Parathyroid adenoma (tissue), 2 donors: ENCODE data around the gene MFAP3L.

Experiments
- H2AFZ ChIP-seq: fragments of 300-600 bp; sonication (generic); one replicate; pipeline ENCODE4 v1.7.0; 2017; ENCODE audit warnings: antibody characterized with exemption, mild to moderate bottlenecking
- H3K27ac ChIP-seq: fragments of 300-600 bp; sonication (generic); one replicate; pipeline ENCODE4 v1.7.0; 2017
- H3K27me3 ChIP-seq: fragments of 300-600 bp; sonication (generic); one replicate; pipeline ENCODE4 v1.7.0; 2017; ENCODE audit warnings: low read length; ENCODE audit not compliant: control insufficient read depth, insufficient read depth
- H3K36me3 ChIP-seq: fragments of 300-600 bp; sonication (generic); one replicate; pipeline ENCODE4 v1.7.0; 2017; ENCODE audit warnings: low read length; ENCODE audit not compliant: control insufficient read depth, insufficient read depth
- H3K4me1 ChIP-seq: fragments of 300-600 bp; sonication (generic); one replicate; pipeline ENCODE4 v1.7.0; 2017; ENCODE audit warnings: control low read depth
- H3K4me2 ChIP-seq: fragments of 300-600 bp; sonication (generic); one replicate; pipeline ENCODE4 v1.7.0; 2017; ENCODE audit warnings: low read length
- H3K4me3 ChIP-seq: fragments of 300-600 bp; sonication (generic); one replicate; pipeline ENCODE4 v1.7.0; 2017; ENCODE audit warnings: low read depth, low read length
- H3K79me2 ChIP-seq: fragments of 300-600 bp; sonication (generic); one replicate; pipeline ENCODE4 v1.7.0; 2017; ENCODE audit warnings: control low read depth
- H3K9ac ChIP-seq: fragments of 300-600 bp; sonication (generic); one replicate; pipeline ENCODE4 v1.7.0; 2017; ENCODE audit warnings: mild to moderate bottlenecking
- H3K9me3 ChIP-seq: fragments of 300-600 bp; sonication (generic); one replicate; pipeline ENCODE4 v1.7.0; 2017; ENCODE audit warnings: low read length; ENCODE audit not compliant: control insufficient read depth
- TF ChIP-seq, protein P1 (sequence below): fragments of 300-600 bp; sonication (generic); IDR thresholded peaks from one replicate; pipeline ENCODE4 v1.7.0; 2017; ENCODE audit warnings: antibody characterized with exemption, mild to moderate bottlenecking
- donor health status: primary hyperparathyroidism.

The MFAP3L gene

DNA sequence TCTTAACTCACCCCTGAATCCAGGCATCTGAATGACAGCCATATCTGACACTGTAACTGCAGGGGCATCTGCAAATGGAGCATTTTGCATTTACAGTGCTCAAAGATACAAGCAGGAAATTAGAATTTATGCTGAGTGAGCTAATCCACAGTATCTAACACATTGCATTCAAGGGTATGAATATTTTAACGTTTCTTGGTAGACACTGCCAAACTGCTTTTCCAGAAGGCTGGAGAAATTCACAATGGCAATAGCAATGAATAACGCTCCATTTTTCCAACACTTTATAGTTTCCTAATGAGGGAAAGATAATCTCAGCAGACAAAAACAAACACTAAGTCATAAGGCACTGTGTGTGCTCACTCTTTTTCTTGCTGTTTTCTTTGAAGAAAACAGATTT is 32.6 kb upstream of the MFAP3L start:
- Histone ChIP-seq H3K27ac (no peak overlapping the region), H3K9me3 (no peaks in the 10 kb centered on the region), H3K36me3 (no peaks in the 10 kb centered on the region), H3K4me1 (no peaks in the 10 kb centered on the region), H3K9ac (no peak overlapping the region), H3K4me2 (no peak overlapping the region), H3K27me3 (no peaks in the 10 kb centered on the region), H3K79me2 (no peaks in the 10 kb centered on the region), H3K4me3 (no peak overlapping the region), H2AFZ (no peak overlapping the region)
- TF ChIP-seq, protein P1, sequence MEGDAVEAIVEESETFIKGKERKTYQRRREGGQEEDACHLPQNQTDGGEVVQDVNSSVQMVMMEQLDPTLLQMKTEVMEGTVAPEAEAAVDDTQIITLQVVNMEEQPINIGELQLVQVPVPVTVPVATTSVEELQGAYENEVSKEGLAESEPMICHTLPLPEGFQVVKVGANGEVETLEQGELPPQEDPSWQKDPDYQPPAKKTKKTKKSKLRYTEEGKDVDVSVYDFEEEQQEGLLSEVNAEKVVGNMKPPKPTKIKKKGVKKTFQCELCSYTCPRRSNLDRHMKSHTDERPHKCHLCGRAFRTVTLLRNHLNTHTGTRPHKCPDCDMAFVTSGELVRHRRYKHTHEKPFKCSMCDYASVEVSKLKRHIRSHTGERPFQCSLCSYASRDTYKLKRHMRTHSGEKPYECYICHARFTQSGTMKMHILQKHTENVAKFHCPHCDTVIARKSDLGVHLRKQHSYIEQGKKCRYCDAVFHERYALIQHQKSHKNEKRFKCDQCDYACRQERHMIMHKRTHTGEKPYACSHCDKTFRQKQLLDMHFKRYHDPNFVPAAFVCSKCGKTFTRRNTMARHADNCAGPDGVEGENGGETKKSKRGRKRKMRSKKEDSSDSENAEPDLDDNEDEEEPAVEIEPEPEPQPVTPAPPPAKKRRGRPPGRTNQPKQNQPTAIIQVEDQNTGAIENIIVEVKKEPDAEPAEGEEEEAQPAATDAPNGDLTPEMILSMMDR, result no peak

DNA sequence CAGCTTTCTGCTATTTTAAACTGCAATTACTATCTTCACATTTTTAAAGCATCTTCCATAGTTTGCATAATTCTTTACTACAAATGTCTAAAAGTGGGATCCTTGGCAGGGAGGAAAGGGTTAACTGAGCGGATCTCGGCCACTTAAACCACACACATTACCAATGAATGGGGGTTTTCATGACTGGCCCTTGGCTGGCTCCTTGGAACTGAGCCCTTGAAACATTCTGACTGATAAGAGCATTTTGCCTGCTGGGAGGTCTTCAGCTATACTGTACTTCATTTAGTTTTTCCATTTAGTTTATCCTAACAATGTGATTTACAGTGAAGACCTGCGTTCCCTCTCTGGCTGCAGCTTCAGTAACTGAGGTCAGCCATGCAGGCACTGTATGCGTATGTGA is 31.7 kb upstream of the MFAP3L start:
- TF ChIP-seq, protein P1, result no peak
- H3K36me3 ChIP-seq, result no peaks in the 10 kb centered on the region
- H3K27me3 ChIP-seq, result no peaks in the 10 kb centered on the region

DNA sequence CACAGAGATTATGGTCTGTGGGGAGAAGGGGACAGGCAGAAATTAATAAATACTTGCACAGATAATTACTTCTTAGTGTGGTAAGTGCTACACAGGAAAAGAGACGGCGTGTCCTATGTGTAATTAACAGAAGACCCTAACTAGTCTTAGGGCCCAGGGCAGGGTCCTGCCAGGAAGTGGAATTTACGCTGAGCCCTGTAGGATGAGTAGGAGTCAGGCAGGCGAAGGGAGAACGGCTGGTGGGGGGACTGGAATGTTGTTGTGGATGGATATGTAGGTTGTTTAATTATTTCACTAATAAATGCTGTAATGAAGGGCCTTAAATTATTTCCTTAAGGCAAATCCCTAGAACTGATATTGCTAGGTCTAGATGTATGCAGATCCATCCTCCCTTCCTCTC is 26.7 kb upstream of the MFAP3L start:
- H3K9ac ChIP-seq, result no peak overlapping the region
- no peak overlapping the region for H3K4me3 ChIP-seq
- no peak overlapping the region for H2AFZ ChIP-seq
- no peaks in the 10 kb centered on the region for H3K27me3 ChIP-seq
- no peaks in the 10 kb centered on the region for H3K9me3 ChIP-seq
- H3K79me2 ChIP-seq, result no peaks in the 10 kb centered on the region
- no peaks in the 10 kb centered on the region for H3K36me3 ChIP-seq
- H3K4me1 ChIP-seq, result no peaks in the 10 kb centered on the region
- no peak overlapping the region for H3K4me2 ChIP-seq
- no peak overlapping the region for H3K27ac ChIP-seq
- TF ChIP-seq, protein P1, result no peak

More for the DNA sequence above, 31.7 kb upstream of the MFAP3L start:
- Histone ChIP-seq H2AFZ (no peak overlapping the region), H3K4me3 (no peak overlapping the region), H3K4me1 (no peaks in the 10 kb centered on the region), H3K9me3 (no peaks in the 10 kb centered on the region), H3K9ac (no peak overlapping the region), H3K4me2 (no peak overlapping the region), H3K79me2 (no peaks in the 10 kb centered on the region), H3K27ac (no peak overlapping the region)

DNA sequence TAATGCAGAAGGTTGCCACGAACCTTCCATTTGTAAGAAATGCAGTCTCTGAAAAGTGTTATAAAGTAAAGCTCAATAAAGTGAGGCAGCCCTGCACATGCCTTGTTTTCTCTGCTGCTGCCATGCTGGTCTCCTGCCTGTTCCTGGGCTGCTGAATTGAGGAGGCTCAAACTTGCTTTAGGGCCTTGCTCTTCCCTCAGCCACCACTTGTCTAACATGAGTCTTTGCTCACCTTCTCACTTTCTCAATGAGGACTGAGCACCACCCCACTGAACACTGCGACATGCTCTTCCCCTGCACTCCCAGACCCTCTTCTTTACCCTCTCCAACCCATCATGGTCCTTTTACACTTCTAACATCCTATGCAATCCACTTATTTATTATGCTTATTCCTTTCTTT is 25.2 kb upstream of the MFAP3L start:
- Histone ChIP-seq H3K36me3 (no peaks in the 10 kb centered on the region), H3K4me3 (no peak overlapping the region), H3K27me3 (no peaks in the 10 kb centered on the region), H3K9ac (no peak overlapping the region), H3K4me1 (no peaks in the 10 kb centered on the region), H2AFZ (no peak overlapping the region), H3K79me2 (no peaks in the 10 kb centered on the region), H3K4me2 (no peak overlapping the region), H3K9me3 (no peaks in the 10 kb centered on the region), H3K27ac (no peak overlapping the region)
- TF ChIP-seq, protein P1, result no peak

DNA sequence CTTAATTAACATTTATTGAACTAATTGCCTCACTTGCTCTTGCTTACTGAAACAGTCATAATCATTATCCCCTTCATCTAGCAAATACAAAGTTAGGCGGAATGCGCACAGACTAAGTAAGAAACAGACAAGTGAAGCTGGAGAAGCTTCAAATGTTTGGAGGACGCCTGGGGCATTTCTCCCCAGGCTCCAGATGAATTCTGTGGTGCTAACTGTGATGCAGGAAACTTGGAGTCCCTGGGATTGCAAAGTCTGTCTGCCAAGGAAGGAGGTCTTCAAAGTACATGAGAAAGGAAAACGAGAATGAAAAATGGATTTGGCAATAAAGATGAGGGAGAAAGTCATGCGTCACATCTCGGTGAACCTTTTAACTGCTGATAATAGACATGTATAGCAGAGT is 23.6 kb upstream of the MFAP3L start:
- H3K27me3 ChIP-seq, result no peaks in the 10 kb centered on the region
- H3K4me2 ChIP-seq, result no peak overlapping the region
- H3K79me2 ChIP-seq, result no peaks in the 10 kb centered on the region
- H3K36me3 ChIP-seq, result no peaks in the 10 kb centered on the region
- no peak overlapping the region for H2AFZ ChIP-seq
- H3K4me3 ChIP-seq, result no peak overlapping the region
- no peak overlapping the region for H3K27ac ChIP-seq
- H3K9ac ChIP-seq, result no peak overlapping the region
- H3K9me3 ChIP-seq, result no peaks in the 10 kb centered on the region
- TF ChIP-seq, protein P1, result no peak
- H3K4me1 ChIP-seq, result no peaks in the 10 kb centered on the region
